Keratinocyte (primary cell): ENCODE data around the gene MRPS10.

Experiments
- CTCF ChIP-seq, 3 experiments: IDR thresholded peaks in 1 of 3; conservative IDR thresholded peaks in 1 of 3; optimal IDR thresholded peaks in 1 of 3; 2 replicates in 2 of 3; 3 replicates in 1 of 3; pipeline versions ENCODE3 to v1.5.1; 2011; ENCODE audit warnings: low read length in 3 of 3, mild to moderate bottlenecking in 3 of 3, moderate library complexity in 2 of 3, control low read depth in 1 of 3, inconsistent platforms in 1 of 3; ENCODE audit not compliant: insufficient read depth in 2 of 3; ENCODE audit errors: extremely low read depth in 1 of 3
- EZH2 ChIP-seq: IDR thresholded peaks from one replicate; pipeline ENCODE4 v1.6.1; 2012; ENCODE audit warnings: inconsistent platforms, mild to moderate bottlenecking, low read length, moderate library complexity

GRCh38 chr6:42173101-42173500 is 44.6 kb downstream of the MRPS10 start, which contains the start of gene GUCA1A:
- TF ChIP-seq CTCF (optimal IDR thresholded peaks at IDR 0.05 in 1 of 3, IDR thresholded peaks at IDR 0.05 in 1 of 3, conservative IDR thresholded peaks at IDR 0.05 in 1 of 3; ENCODE audit: extremely low read depth in 1 of 3, insufficient read depth in 2 of 3, low read length in 3 of 3), result no peak
- TF ChIP-seq EZH2, result no peak
